ENCODE measurements around the gene BANK1. TPM values are rescaled to one million over a fixed set of nuclear protein-coding genes. Genes with fewer than 3 reads are reported as not detected.
A peak's percentile ranks its signal among the peaks of the same experiment; 100 is the strongest.

The BANK1 gene
- polyA plus RNA-seq, 1 of the 3 experiments (the other 2 are of a cell fraction) = not detected

DNA sequence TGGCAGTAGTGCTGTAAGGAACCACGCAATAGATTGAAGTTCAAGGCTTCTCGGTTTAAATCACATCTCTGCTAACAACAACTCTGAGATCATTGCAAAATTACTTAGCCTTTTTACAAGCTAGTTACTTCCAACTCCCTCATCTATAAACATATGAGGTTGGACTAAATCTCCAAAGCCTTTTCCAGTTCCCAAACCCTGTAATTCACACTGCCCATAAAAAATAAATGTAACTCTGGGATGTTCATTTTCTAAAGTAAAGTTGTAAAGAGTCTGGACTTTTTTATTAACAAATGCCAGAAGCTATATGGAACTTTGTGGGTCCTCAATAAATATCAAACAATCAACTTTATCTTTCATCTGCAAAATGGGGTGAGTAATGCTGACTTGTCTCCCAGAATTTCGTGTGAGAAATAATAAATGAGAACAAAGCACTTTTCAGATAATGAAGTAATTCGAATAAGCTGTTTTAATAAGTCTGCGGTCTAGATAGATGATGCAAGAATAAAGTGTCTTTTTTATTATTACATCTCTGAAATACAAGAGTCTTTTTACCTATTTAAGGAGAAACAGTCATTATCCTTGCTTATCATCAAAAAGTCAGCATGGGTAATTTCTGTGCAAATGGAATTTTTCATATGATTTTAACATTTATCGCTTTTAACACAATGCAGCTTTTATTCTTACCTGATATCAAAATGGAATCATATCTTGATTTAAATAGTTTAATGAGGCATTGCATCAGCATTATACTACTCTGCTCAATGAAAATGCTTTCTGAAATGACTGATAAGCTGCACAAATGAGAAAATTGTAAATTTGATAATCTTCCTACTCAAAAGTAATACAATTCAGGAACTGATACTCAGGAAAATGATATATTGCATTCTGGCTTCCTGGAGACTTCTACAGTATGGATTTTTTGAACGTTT lies 252.6 kb downstream of the BANK1 start:
- H3K27ac ChIP-seq (ENCODE audit: low read depth in 2 of 2, low read length in 1 of 2) = peak overlapping the region; percentile 27 to 39; a peak in 2 of 4 replicates
- no peaks in the 10 kb centered on the region for H3K9me2 ChIP-seq
- ChIA-PET POLR2A (interaction anchor here (0.6 kb wide), 1 partner anchor 8 kb away, joined by 3 read pairs; no protein-coding TSS in a partner anchor), CTCF (interaction anchor here (0.5 kb wide), 1 partner anchor 104 kb away, joined by 4 read pairs; no protein-coding TSS in a partner anchor)
- no peaks in the 10 kb centered on the region for H3K79me2 ChIP-seq (ENCODE audit: insufficient read depth)
- no peak overlapping the region for H3K4me3 ChIP-seq (ENCODE audit: low read depth in 2 of 2, low read length in 1 of 2)
- no peak overlapping the region for H3K9ac ChIP-seq
- WGBS (ENCODE audit: low lambda C conversion rate) = 38% methylated on average over 7 of the region's 7 CpGs
- no peaks in the 10 kb centered on the region for H3F3A ChIP-seq (replicated peaks; ENCODE audit: insufficient read depth)
- H3K9me3 ChIP-seq = no peaks in the 10 kb centered on the region
- peak overlapping the region; percentile 52; the same call in 1 of the 2 replicates for H2AFZ ChIP-seq (ENCODE audit: low read depth)
- no peak overlapping the region for H3K4me2 ChIP-seq
- no peaks in the 10 kb centered on the region for H4K20me1 ChIP-seq (ENCODE audit: insufficient read depth)
- H3K27me3 ChIP-seq (ENCODE audit: insufficient read depth) = no peaks in the 10 kb centered on the region
- DNase-seq = peak; percentile 4
- no peaks in the 10 kb centered on the region for H3K36me3 ChIP-seq (replicated peaks in 1 of 2; ENCODE audit: control insufficient read depth in 1 of 2, insufficient read depth in 2 of 2, low read length in 1 of 2)
- H3K4me1 ChIP-seq (ENCODE audit: control insufficient read depth in 1 of 2, insufficient read depth in 2 of 2, low read depth in 1 of 2, low read length in 1 of 2) = no peaks in the 10 kb centered on the region; a peak in 2 of 4 replicates
- TF ChIP-seq CHD2 (IDR thresholded peaks at IDR 0.05; ENCODE audit: low read length, partially characterized antibody) = no peak
- TF ChIP-seq RAD21 (IDR thresholded peaks at IDR 0.05; ENCODE audit: low read length) = no peak; the same call in 1 of the 2 replicates
- peak; percentile 97 for TF ChIP-seq GATA2 (CRISPR knock-in tag; IDR thresholded peaks at IDR 0.05)
- TF ChIP-seq JUND (IDR thresholded peaks at IDR 0.05) = peak; percentile 11; the same call in 1 of the 2 replicates
- TF ChIP-seq POLR2AphosphoS5 (IDR thresholded peaks at IDR 0.05; ENCODE audit: low read depth, low read length) = no peak
- peak; percentile 60 for TF ChIP-seq TCF12 (IDR thresholded peaks at IDR 0.05)
- no peak for TF ChIP-seq FOXM1 (IDR thresholded peaks at IDR 0.05; ENCODE audit: low read depth)
- TF ChIP-seq EP300 (IDR thresholded peaks at IDR 0.05; ENCODE audit: borderline replicate concordance in 1 of 2, low read depth in 1 of 2, low read length in 1 of 2) = peak; percentile 48 to 79
- TF ChIP-seq FOXJ3 (CRISPR knock-in tag; IDR thresholded peaks at IDR 0.05) = peak; percentile 50; the same call in 1 of the 2 replicates
- peak; percentile 53 for TF ChIP-seq PBX3 (IDR thresholded peaks at IDR 0.05)
- peak; percentile 19; the same call in 1 of the 2 replicates for TF ChIP-seq NFIC (IDR thresholded peaks at IDR 0.05; ENCODE audit: borderline replicate concordance)
- TF ChIP-seq MXI1 (IDR thresholded peaks at IDR 0.05; ENCODE audit: low read depth, low read length) = no peak
- TF ChIP-seq, protein P1, sequence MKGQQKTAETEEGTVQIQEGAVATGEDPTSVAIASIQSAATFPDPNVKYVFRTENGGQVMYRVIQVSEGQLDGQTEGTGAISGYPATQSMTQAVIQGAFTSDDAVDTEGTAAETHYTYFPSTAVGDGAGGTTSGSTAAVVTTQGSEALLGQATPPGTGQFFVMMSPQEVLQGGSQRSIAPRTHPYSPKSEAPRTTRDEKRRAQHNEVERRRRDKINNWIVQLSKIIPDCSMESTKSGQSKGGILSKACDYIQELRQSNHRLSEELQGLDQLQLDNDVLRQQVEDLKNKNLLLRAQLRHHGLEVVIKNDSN (IDR thresholded peaks at IDR 0.05; ENCODE audit: borderline replicate concordance, low read depth) = no peak
- no peak for TF ChIP-seq ZBTB33 (IDR thresholded peaks at IDR 0.05; ENCODE audit: borderline replicate concordance, low read depth)
- TF ChIP-seq YY1 (IDR thresholded peaks at IDR 0.05; ENCODE audit: low read depth) = no peak
- no peak for TF ChIP-seq GABPA (IDR thresholded peaks at IDR 0.05; ENCODE audit: low read depth)
- no peak for TF ChIP-seq ELF1 (IDR thresholded peaks at IDR 0.05)
- TF ChIP-seq CTCF (IDR thresholded peaks at IDR 0.05) = no peak
- TF ChIP-seq, protein P2, sequence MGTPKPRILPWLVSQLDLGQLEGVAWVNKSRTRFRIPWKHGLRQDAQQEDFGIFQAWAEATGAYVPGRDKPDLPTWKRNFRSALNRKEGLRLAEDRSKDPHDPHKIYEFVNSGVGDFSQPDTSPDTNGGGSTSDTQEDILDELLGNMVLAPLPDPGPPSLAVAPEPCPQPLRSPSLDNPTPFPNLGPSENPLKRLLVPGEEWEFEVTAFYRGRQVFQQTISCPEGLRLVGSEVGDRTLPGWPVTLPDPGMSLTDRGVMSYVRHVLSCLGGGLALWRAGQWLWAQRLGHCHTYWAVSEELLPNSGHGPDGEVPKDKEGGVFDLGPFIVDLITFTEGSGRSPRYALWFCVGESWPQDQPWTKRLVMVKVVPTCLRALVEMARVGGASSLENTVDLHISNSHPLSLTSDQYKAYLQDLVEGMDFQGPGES (IDR thresholded peaks at IDR 0.05; ENCODE audit: low read depth, low read length) = no peak
- no peak for TF ChIP-seq NRF1 (IDR thresholded peaks at IDR 0.05; ENCODE audit: low read depth, low read length)
- TF ChIP-seq FOSL2 (IDR thresholded peaks at IDR 0.05; ENCODE audit: borderline replicate concordance, low read depth) = 0 out of 2 replicates have a peak, but pooled peaks have one; percentile 16
- TF ChIP-seq EZH2phosphoT487 (IDR thresholded peaks at IDR 0.05; ENCODE audit: borderline replicate concordance, low read depth) = no peak
